ENCODE data around the gene C1QL4. TPM values are rescaled to one million over a fixed set of nuclear protein-coding genes. Genes with fewer than 3 reads are reported as not detected.

Gene C1QL4
- total and polyA plus RNA-seq, 2 donors (not counting 1 experiment from before 2014, with no cell fraction given) = not detected

DNA sequence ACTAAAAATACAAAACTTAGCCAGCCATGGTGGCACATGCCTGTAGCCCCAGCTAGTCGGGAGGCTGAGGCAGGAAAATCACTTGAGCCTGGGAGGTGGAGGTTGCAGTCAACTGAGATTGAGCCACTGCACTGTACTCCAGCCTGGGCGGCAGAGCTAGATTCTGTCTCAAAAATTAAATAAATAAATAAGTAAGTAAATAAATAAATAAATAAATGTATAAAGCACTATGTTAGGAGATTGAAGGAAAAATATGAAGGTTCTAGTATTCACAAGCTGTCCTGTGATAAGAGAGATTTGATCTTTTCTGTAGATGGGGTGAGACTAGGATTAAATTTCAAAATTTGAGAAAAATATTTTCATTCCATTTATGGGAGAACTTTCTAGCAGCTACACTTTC, 15.4 kb upstream of the C1QL4 start:
- DNase-seq = no peak
- Mint-ChIP-seq H3K4me3 (no peak overlapping the region), H3K27me3 (peaks cover 50% of the 10 kb centered on the region), H3K27ac (no peak overlapping the region), H3K4me1 (peaks cover 11% of the 10 kb centered on the region), H3K9me3 (ENCODE audit: insufficient read depth) (no peaks in the 10 kb centered on the region)
- TF ChIP-seq CTCF (IDR thresholded peaks at IDR 0.05) (no peak), EZH2 (IDR thresholded peaks at IDR 0.05; ENCODE audit: borderline replicate concordance, insufficient read depth, low read depth, low read length, poor library complexity, severe bottlenecking) (no peak)
- Histone ChIP-seq H3K27me3 (replicated peaks in 1 of 4; ENCODE audit: control extremely low read depth in 1 of 4, control insufficient read depth in 3 of 4, insufficient read depth in 4 of 4, low read length in 3 of 4) (peaks cover 0 to 54% (median 42%) of the 10 kb centered on the region in 4 experiments), H3K9me3 (ENCODE audit: control extremely low read depth in 1 of 3, control insufficient read depth in 2 of 3, insufficient read depth in 1 of 3, low read length in 2 of 3) (peaks cover 0 to 8% (median 0%) of the 10 kb centered on the region in 3 donors), H3K4me2 (replicated peaks; ENCODE audit: low read depth, low read length, poor library complexity, severe bottlenecking) (no peak overlapping the region), H2AFZ (ENCODE audit: insufficient read depth, low read depth, low read length, poor library complexity, severe bottlenecking) (no peak overlapping the region), H3K36me3 (replicated peaks in 1 of 2; ENCODE audit: control extremely low read depth in 1 of 2, control insufficient read depth in 1 of 2, extremely low read depth in 1 of 2, insufficient read depth in 2 of 2, low read length in 1 of 2) (no peaks in the 10 kb centered on the region), H3K4me1 (ENCODE audit: control insufficient read depth in 2 of 2, insufficient read depth in 2 of 2, low read length in 2 of 2) (peaks cover 10 to 15% of the 10 kb centered on the region in 2 donors), H3K27ac (ENCODE audit: low read length in 2 of 2) (no peak overlapping the region), H4K20me1 (ENCODE audit: control insufficient read depth, insufficient read depth, low read length, poor library complexity, severe bottlenecking) (peaks cover 2% of the 10 kb centered on the region), H3K4me3 (ENCODE audit: control extremely low read depth in 1 of 5, extremely low read depth in 1 of 5, insufficient read depth in 1 of 5, low read depth in 2 of 5, low read length in 4 of 5) (no peak overlapping the region), H3K79me2 (ENCODE audit: control insufficient read depth, insufficient read depth, low read length) (no peaks in the 10 kb centered on the region), H3K9ac (ENCODE audit: low read length) (no peak overlapping the region)
- ATAC-seq (ENCODE audit: low read depth) = no peak
- POLR2A ChIA-PET = no interaction called here
- intact Hi-C loops (cut with micrococcal nuclease) = no loop called here
- CTCF ChIA-PET = interaction anchor here (0.6 to 22.4 kb wide), 8 partner anchors 9 to 199 kb away, joined by 3 to 729 read pairs (median 4); no protein-coding TSS in a partner anchor
- no CpG with 5 or more reads among the region's 2 CpGs for WGBS (ENCODE audit: insufficient coverage)

DNA sequence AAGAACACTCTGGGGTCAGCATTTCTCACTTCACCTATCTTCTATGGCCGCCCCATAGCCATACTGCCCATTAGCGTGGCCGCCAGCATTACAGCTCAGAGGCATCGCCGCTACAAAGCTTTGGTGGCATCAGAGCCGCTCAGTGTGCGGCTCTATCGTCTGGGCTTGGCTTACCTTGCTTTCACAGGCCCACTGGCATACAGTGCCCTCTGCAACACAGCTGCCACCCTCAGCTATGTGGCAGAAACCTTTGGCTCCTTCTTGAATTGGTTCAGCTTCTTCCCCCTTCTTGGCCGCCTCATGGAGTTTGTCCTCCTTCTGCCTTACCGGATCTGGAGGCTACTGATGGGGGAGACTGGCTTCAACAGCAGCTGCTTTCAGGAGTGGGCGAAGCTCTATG, 12.3 kb upstream of the C1QL4 start:
- Mint-ChIP-seq H3K27ac (no peak overlapping the region), H3K4me3 (no peak overlapping the region), H3K9me3 (ENCODE audit: insufficient read depth) (no peaks in the 10 kb centered on the region), H3K27me3 (peaks cover 55% of the 10 kb centered on the region), H3K4me1 (peaks cover 35% of the 10 kb centered on the region)
- Histone ChIP-seq H4K20me1 (ENCODE audit: control insufficient read depth, insufficient read depth, low read length, poor library complexity, severe bottlenecking) (peaks cover 14% of the 10 kb centered on the region), H2AFZ (ENCODE audit: insufficient read depth, low read depth, low read length, poor library complexity, severe bottlenecking) (no peak overlapping the region), H3K36me3 (replicated peaks in 1 of 2; ENCODE audit: control extremely low read depth in 1 of 2, control insufficient read depth in 1 of 2, extremely low read depth in 1 of 2, insufficient read depth in 2 of 2, low read length in 1 of 2) (no peaks in the 10 kb centered on the region), H3K4me2 (replicated peaks; ENCODE audit: low read depth, low read length, poor library complexity, severe bottlenecking) (no peak overlapping the region), H3K9ac (ENCODE audit: low read length) (no peak overlapping the region), H3K4me3 (ENCODE audit: control extremely low read depth in 1 of 5, extremely low read depth in 1 of 5, insufficient read depth in 1 of 5, low read depth in 2 of 5, low read length in 4 of 5) (no peak overlapping the region), H3K27ac (ENCODE audit: low read length in 2 of 2) (no peak overlapping the region), H3K27me3 (replicated peaks in 1 of 4; ENCODE audit: control extremely low read depth in 1 of 4, control insufficient read depth in 3 of 4, insufficient read depth in 4 of 4, low read length in 3 of 4) (peaks cover 0 to 78% (median 56%) of the 10 kb centered on the region in 4 experiments), H3K4me1 (ENCODE audit: control insufficient read depth in 2 of 2, insufficient read depth in 2 of 2, low read length in 2 of 2) (peaks cover 39 to 44% of the 10 kb centered on the region in 2 donors), H3K79me2 (ENCODE audit: control insufficient read depth, insufficient read depth, low read length) (no peaks in the 10 kb centered on the region), H3K9me3 (ENCODE audit: control extremely low read depth in 1 of 3, control insufficient read depth in 2 of 3, insufficient read depth in 1 of 3, low read length in 2 of 3) (peaks cover 0 to 25% (median 0%) of the 10 kb centered on the region in 3 donors)
- TF ChIP-seq EZH2 (IDR thresholded peaks at IDR 0.05; ENCODE audit: borderline replicate concordance, insufficient read depth, low read depth, low read length, poor library complexity, severe bottlenecking) = no peak
- no peak for TF ChIP-seq CTCF (IDR thresholded peaks at IDR 0.05)
- ChIA-PET CTCF (interaction anchor here (1.3 to 22.4 kb wide), 6 partner anchors 9 to 165 kb away, joined by 3 to 729 read pairs (median 86); partner anchors contain the start of gene C1QL4), POLR2A (no interaction called here)
- ATAC-seq (ENCODE audit: low read depth) (no peak), DNase-seq (no peak)
- intact Hi-C loops (cut with micrococcal nuclease) = loop anchor here (10.0 kb wide), 2 partner anchors 254 to 496 kb away; partner anchors contain the start of genes BCDIN3D and DHH
- 93% methylated on average over 11 of the region's 11 CpGs for WGBS (ENCODE audit: insufficient coverage)
